ENCODE measurements around the gene ADORA3. TPM values are rescaled to one million over a fixed set of nuclear protein-coding genes. Genes with fewer than 3 reads are reported as not detected.

Gene ADORA3
- polyA plus RNA-seq, 1 donor from 2014 or later, result not detected

- H3K36me3 ChIP-seq (ENCODE audit: insufficient read depth, low read length), result no peaks in the 10 kb centered on the region
- no peaks in the 10 kb centered on the region for H3F3A ChIP-seq (ENCODE audit: insufficient read depth, low read length, poor library complexity, severe bottlenecking)
- no peaks in the 10 kb centered on the region for H3K9me3 ChIP-seq (ENCODE audit: low read length)
- TF ChIP-seq CTCF (IDR thresholded peaks at IDR 0.05; ENCODE audit: poor library complexity, severe bottlenecking), result no peak
- no peak for TF ChIP-seq TAF1 (IDR thresholded peaks at IDR 0.05; ENCODE audit: low read depth)
- no peak for TF ChIP-seq SMC3 (conservative IDR thresholded peaks at IDR 0.05; ENCODE audit: poor library complexity)
- TF ChIP-seq EZH2 (IDR thresholded peaks at IDR 0.05; ENCODE audit: borderline replicate concordance, insufficient read depth, low read length, poor library complexity, severe bottlenecking), result no peak
- no peak for TF ChIP-seq EP300 (conservative IDR thresholded peaks at IDR 0.05; ENCODE audit: poor library complexity, severe bottlenecking)
- no peak for TF ChIP-seq REST (IDR thresholded peaks at IDR 0.05; ENCODE audit: borderline replicate concordance)
- no peak for TF ChIP-seq POLR2AphosphoS5 (IDR thresholded peaks at IDR 0.05)
- H3K4me2 ChIP-seq (ENCODE audit: low read length), result no peak overlapping the region
- H3K27ac ChIP-seq (ENCODE audit: low read length), result no peak overlapping the region
- H2AFZ ChIP-seq (ENCODE audit: low read depth, low read length), result no peak overlapping the region
- H3K4me3 ChIP-seq (ENCODE audit: low read length), result no peak overlapping the region
- H3K9ac ChIP-seq (ENCODE audit: low read length), result no peak overlapping the region
- no peaks in the 10 kb centered on the region for H3K27me3 ChIP-seq (ENCODE audit: insufficient read depth, low read depth, low read length)
- H3K79me2 ChIP-seq (replicated peaks; ENCODE audit: insufficient read depth, low read length), result no peaks in the 10 kb centered on the region
- H4K20me1 ChIP-seq (ENCODE audit: insufficient read depth), result no peaks in the 10 kb centered on the region
- no peaks in the 10 kb centered on the region for H3K9me2 ChIP-seq (ENCODE audit: insufficient read depth, low read length)
These were observed 28.9 kb downstream of the ADORA3 start for GRCh38 chr1:111474521-111474920.

GRCh38 chr1:111474106-111474505 lies 29.3 kb downstream of the ADORA3 start:
- Histone ChIP-seq H3F3A (ENCODE audit: insufficient read depth, low read length, poor library complexity, severe bottlenecking) (no peaks in the 10 kb centered on the region), H3K9me2 (ENCODE audit: insufficient read depth, low read length) (no peaks in the 10 kb centered on the region), H3K27me3 (ENCODE audit: insufficient read depth, low read depth, low read length) (no peaks in the 10 kb centered on the region), H3K4me2 (ENCODE audit: low read length) (no peak overlapping the region), H3K4me3 (ENCODE audit: low read length) (no peak overlapping the region), H3K79me2 (replicated peaks; ENCODE audit: insufficient read depth, low read length) (no peaks in the 10 kb centered on the region), H2AFZ (ENCODE audit: low read depth, low read length) (no peak overlapping the region), H4K20me1 (ENCODE audit: insufficient read depth) (no peaks in the 10 kb centered on the region), H3K27ac (ENCODE audit: low read length) (no peak overlapping the region), H3K36me3 (ENCODE audit: insufficient read depth, low read length) (no peaks in the 10 kb centered on the region), H3K9ac (ENCODE audit: low read length) (no peak overlapping the region), H3K9me3 (ENCODE audit: low read length) (no peaks in the 10 kb centered on the region)
- TF ChIP-seq TAF1 (IDR thresholded peaks at IDR 0.05; ENCODE audit: low read depth) (no peak), POLR2AphosphoS5 (IDR thresholded peaks at IDR 0.05) (no peak), CTCF (IDR thresholded peaks at IDR 0.05; ENCODE audit: poor library complexity, severe bottlenecking) (no peak), SMC3 (conservative IDR thresholded peaks at IDR 0.05; ENCODE audit: poor library complexity) (no peak), EP300 (conservative IDR thresholded peaks at IDR 0.05; ENCODE audit: poor library complexity, severe bottlenecking) (no peak), MXI1 (conservative IDR thresholded peaks at IDR 0.05; ENCODE audit: poor library complexity, severe bottlenecking) (no peak), REST (IDR thresholded peaks at IDR 0.05; ENCODE audit: borderline replicate concordance) (no peak), RAD21 (conservative IDR thresholded peaks at IDR 0.05) (no peak), EZH2 (IDR thresholded peaks at IDR 0.05; ENCODE audit: borderline replicate concordance, insufficient read depth, low read length, poor library complexity, severe bottlenecking) (no peak)

Measured in neural cell (in vitro differentiated cells).